Measurements from ENCODE around the gene CCDC34.

DNA sequence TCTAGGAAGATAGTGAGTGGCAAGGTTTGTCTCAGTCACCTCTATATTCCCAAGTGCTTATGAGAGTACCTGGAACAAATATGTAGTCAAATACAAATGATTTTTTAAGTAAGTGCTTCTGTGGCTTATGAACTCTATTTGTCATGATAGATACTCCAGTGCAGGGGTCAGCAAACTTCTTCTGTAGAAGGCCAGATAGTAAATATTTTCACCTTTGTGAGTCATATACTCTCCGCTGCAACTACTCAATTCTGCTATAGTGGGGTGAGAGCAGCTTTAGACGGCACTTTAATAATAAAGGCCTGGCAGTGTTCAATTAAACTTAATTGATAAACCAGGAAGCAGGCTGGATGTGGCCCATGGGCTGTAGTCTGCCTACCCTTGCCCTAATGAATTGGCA, 12.4 kb upstream of the CCDC34 start:
- TF ChIP-seq GATA3 (IDR thresholded peaks at IDR 0.05; ENCODE audit: low read depth, low read length) (no peak), GATA2 (IDR thresholded peaks at IDR 0.05; ENCODE audit: low read depth, low read length) (no peak)

Measured in SH-SY5Y (cell line).